CD8-positive, alpha-beta memory T cell (primary cell): ENCODE results near the gene PPTC7. TPM values are rescaled to one million over a fixed set of nuclear protein-coding genes. Genes with fewer than 3 reads are reported as not detected.
"Not testable (repeated sequence)": the region's sequence is repeated elsewhere in the genome, so short reads cannot be mapped to it uniquely, and the experiment has no call there.

Source experiments
- CTCF ChIA-PET: fragments of 350-600 bp; sonication (Branson Sonifier 250); formaldehyde crosslinking; loops from one replicate; lab custom pipeline; 2021; ENCODE audit warnings: antibody characterized with exemption; lab: Charles Lee
- POLR2A ChIA-PET: fragments of 350-600 bp; sonication (Branson Sonifier 250); formaldehyde crosslinking; loops from one replicate; lab custom pipeline; 2021; ENCODE audit warnings: antibody characterized with exemption; lab: Charles Lee
- DNase-seq, 5 donors: peaks; one replicate each; pipeline versions ENCODE4 v3.0.0 to v3.0.0-alpha.2; 2020 to 2022; ENCODE audit warnings: mixed read lengths in 1 of 5
- H3K27ac ChIP-seq: one replicate; pipeline ENCODE4 v1.7.0; 2013; ENCODE audit warnings: low read depth, mild to moderate bottlenecking, low read length, moderate library complexity
- H3K27me3 ChIP-seq: 2 replicates; pipeline ENCODE4 v1.7.0; 2013; ENCODE audit warnings: low read length, mild to moderate bottlenecking; ENCODE audit not compliant: insufficient read depth, poor library complexity, severe bottlenecking
- H3K36me3 ChIP-seq: 2 replicates; pipeline ENCODE4 v1.7.0; 2013; ENCODE audit warnings: mild to moderate bottlenecking, low read length, moderate library complexity; ENCODE audit not compliant: insufficient read depth
- H3K4me1 ChIP-seq: 2 replicates; pipeline ENCODE4 v1.7.0; 2013; ENCODE audit warnings: mild to moderate bottlenecking, low read length, moderate library complexity; ENCODE audit not compliant: insufficient read depth
- H3K4me3 ChIP-seq: 2 replicates; pipeline ENCODE4 v1.7.0; 2013; ENCODE audit warnings: mild to moderate bottlenecking, low read length
- H3K9me3 ChIP-seq: 2 replicates; pipeline ENCODE4 v1.7.0; 2013; ENCODE audit warnings: mild to moderate bottlenecking, low read length
- H3K27ac Mint-ChIP-seq, 8 donors: one replicate each; pipeline ENCODE4 v1.8.0; 2020 to 2021; ENCODE audit warnings: mixed read lengths in 8 of 8, mild to moderate bottlenecking in 6 of 8, inconsistent platforms in 3 of 8, moderate library complexity in 3 of 8
- H3K27me3 Mint-ChIP-seq, 2 donors: one replicate each; pipeline ENCODE4 v1.8.0; 2020 to 2021; ENCODE audit warnings: mixed read lengths in 2 of 2, mild to moderate bottlenecking in 1 of 2, moderate library complexity in 1 of 2
- H3K36me3 Mint-ChIP-seq, 3 donors: one replicate each; pipeline ENCODE4 v1.8.0; 2020 to 2021; ENCODE audit warnings: mixed read lengths in 3 of 3, inconsistent platforms in 1 of 3, mild to moderate bottlenecking in 1 of 3
- H3K4me1 Mint-ChIP-seq, 3 donors: one replicate each; pipeline ENCODE4 v1.8.0; 2020 to 2021; ENCODE audit warnings: mixed read lengths in 3 of 3, inconsistent platforms in 1 of 3, mild to moderate bottlenecking in 1 of 3
- H3K4me3 Mint-ChIP-seq, 7 donors: one replicate each; pipeline ENCODE4 v1.8.0; 2020 to 2021; ENCODE audit warnings: mixed read lengths in 7 of 7, mild to moderate bottlenecking in 6 of 7, moderate library complexity in 4 of 7, inconsistent platforms in 2 of 7
- H3K9me3 Mint-ChIP-seq, 5 donors: one replicate each; pipeline ENCODE4 v1.8.0; 2020 to 2022; ENCODE audit warnings: mixed read lengths in 5 of 5, mild to moderate bottlenecking in 3 of 5, moderate library complexity in 2 of 5, inconsistent platforms in 1 of 5
- polyA plus RNA-seq: library from polyadenylated mRNA; unstranded; fragments of 300-500 nt; fragmentation: Illumina TruSeq; gene quantifications from one replicate; pipeline ENCODE4 v1.2.3, GENCODE V29; 2021
- total RNA-seq, 2 experiments: library from RNA; stranded (reverse); gene quantifications; one replicate each; pipeline ENCODE4 v1.2.3, GENCODE V29; 2021

PPTC7 gene
- total and polyA plus RNA-seq, 3 experiments from 2014 or later, result 11.7 to 52.0 (median 52.0) TPM

DNA sequence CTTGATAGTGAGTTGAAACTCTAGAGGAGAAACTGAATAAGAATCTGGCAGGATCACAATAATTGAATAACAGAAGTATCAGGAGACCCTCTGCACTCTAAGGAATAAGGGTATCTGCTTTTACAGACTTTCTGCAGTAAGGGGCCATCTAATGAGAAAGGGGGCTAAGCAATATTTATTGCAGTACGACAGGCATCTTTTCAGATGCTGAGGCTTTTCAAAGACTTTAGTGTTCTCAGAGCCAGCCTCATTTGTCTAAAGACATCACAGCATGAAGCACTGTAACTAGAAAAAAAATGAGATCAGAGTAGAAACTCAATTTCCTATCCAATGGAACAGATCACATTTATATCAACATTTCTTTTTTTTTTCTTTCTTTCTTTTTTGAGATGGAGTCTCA lies 22.2 kb downstream of the PPTC7 start:
- ChIA-PET POLR2A (no interaction called here), CTCF (interaction anchor here (1.3 to 1.7 kb wide), 3 partner anchors 30 to 40 kb away, joined by 4 to 7 read pairs (median 4); no protein-coding TSS in a partner anchor)
- H3K27me3 Mint-ChIP-seq, result no peaks in the 10 kb centered on the region
- H3K4me1 Mint-ChIP-seq, result peaks cover 58 to 90% (median 65%) of the 10 kb centered on the region in 3 donors
- DNase-seq, result no peak
- H3K9me3 Mint-ChIP-seq, result no peaks in the 10 kb centered on the region
- peaks cover 0 to 7% (median 2%) of the 10 kb centered on the region in 3 donors for H3K36me3 Mint-ChIP-seq
- Histone ChIP-seq H3K4me3 (no peak overlapping the region), H3K4me1 (peaks cover 57% of the 10 kb centered on the region), H3K36me3 (no peaks in the 10 kb centered on the region), H3K27me3 (no peaks in the 10 kb centered on the region), H3K27ac (no peak overlapping the region), H3K9me3 (no peaks in the 10 kb centered on the region)
- H3K27ac Mint-ChIP-seq, result peak overlapping the region; percentile 3 to 83 (median 48)
- peak overlapping the region in 3 of 7 donors; percentile 0 to 21 (median 9) for H3K4me3 Mint-ChIP-seq

DNA sequence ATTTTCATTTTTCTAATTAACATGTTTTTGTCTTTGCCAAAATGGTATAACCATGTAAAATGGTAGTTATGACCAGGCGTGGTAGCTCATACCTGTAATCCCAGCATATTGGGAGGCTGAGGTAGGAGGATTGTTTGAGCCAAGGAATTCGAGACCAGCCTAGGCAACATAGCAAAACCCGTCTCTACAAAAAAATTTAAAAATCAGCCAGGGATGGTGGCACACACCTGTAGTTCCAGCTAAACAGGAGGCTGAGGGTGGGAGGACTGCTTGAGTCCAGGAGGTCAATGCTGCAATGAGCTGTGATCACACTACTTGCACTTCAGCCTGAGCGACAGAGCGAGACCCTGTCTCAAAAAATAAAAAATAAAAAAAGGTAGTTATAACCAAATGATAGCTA lies 23.1 kb downstream of the PPTC7 start:
- H3K27me3 Mint-ChIP-seq, result no peaks in the 10 kb centered on the region
- DNase-seq, result no peak
- Histone ChIP-seq H3K27me3 (no peaks in the 10 kb centered on the region), H3K36me3 (no peaks in the 10 kb centered on the region), H3K4me3 (no peak overlapping the region), H3K27ac (no peak overlapping the region), H3K4me1 (peaks cover 58% of the 10 kb centered on the region), H3K9me3 (no peaks in the 10 kb centered on the region)
- peaks cover 62 to 90% (median 68%) of the 10 kb centered on the region in 3 donors for H3K4me1 Mint-ChIP-seq
- H3K36me3 Mint-ChIP-seq, result peaks cover 0 to 7% (median 2%) of the 10 kb centered on the region in 3 donors
- H3K9me3 Mint-ChIP-seq, result no peaks in the 10 kb centered on the region
- H3K27ac Mint-ChIP-seq, result peak overlapping the region in 1 of 8 donors; percentile 67
- peak overlapping the region in 1 of 7 donors; percentile 44 for H3K4me3 Mint-ChIP-seq
- ChIA-PET POLR2A (interaction anchor here (0.6 to 1.1 kb wide), 2 partner anchors 19 to 25 kb away, joined by 3 to 5 read pairs; no protein-coding TSS in a partner anchor), CTCF (interaction anchor here (1.2 to 1.9 kb wide), 6 partner anchors 16 to 129 kb away, joined by 3 to 7 read pairs (median 5); partner anchors contain the start of genes ARPC3, FAM216A and GPN3)

DNA sequence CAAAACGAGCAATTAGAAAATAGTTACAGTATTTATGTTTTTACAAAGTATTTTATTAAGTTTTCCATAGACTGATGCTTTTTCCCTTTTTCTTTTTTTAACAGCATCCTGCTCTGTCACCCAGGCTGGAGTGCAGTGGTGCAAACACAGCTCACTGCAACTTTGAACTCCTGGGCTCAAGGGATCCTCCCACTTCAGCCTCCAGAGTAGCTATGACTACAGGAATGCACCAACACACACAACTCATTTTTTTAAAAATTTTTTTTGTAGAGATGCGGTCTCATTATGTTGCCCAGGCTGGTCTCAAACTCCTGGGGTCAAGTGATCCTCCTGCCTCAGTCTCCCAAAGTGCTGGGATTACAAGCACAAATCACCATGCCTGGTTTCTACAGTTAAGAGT lies 24.2 kb downstream of the PPTC7 start:
- H3K4me3 Mint-ChIP-seq, POLR2A ChIA-PET, H3K4me3 ChIP-seq, H3K27me3 Mint-ChIP-seq, H3K36me3 ChIP-seq, H3K27ac ChIP-seq, H3K9me3 Mint-ChIP-seq, DNase-seq, H3K27me3 ChIP-seq, H3K36me3 Mint-ChIP-seq, H3K9me3 ChIP-seq: not testable (repeated sequence)
- H3K4me1 ChIP-seq, result peaks cover 54% of the 10 kb centered on the region
- Mint-ChIP-seq H3K27ac (peak overlapping the region in 2 of 8 donors; percentile 50 to 92), H3K4me1 (peaks cover 60 to 86% (median 65%) of the 10 kb centered on the region in 3 donors)
- CTCF ChIA-PET, result interaction anchor here (0.8 to 8.2 kb wide), 6 partner anchors 10 to 91 kb away, joined by 3 to 154 read pairs (median 6); partner anchors contain the start of genes FAM216A and GPN3

DNA sequence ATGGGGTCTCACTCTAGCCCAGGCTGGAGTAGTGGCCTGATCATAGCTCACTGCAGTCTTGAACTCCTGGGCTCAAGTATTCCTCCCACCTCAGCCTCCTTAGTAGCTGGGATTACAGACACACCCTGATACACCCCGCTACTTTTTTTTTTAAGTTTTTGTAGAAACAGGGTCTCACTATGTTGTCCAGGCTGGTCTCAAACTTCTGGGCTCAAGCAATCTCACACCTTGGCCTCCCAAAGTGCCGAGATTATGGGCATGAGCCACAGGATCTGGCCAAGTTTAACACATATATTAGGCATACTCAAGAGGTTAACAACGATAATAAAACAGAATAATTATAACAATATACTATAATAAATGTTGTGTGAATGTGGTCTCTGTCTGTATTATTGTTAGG lies 25.8 kb downstream of the PPTC7 start:
- Histone ChIP-seq H3K4me1 (peaks cover 37% of the 10 kb centered on the region), H3K36me3 (no peaks in the 10 kb centered on the region), H3K9me3 (no peaks in the 10 kb centered on the region), H3K4me3 (no peak overlapping the region), H3K27ac (no peak overlapping the region), H3K27me3 (no peaks in the 10 kb centered on the region)
- CTCF ChIA-PET, result interaction anchor here (8.2 kb wide), 1 partner anchor 40 kb away, joined by 154 read pairs; no protein-coding TSS in a partner anchor
- POLR2A ChIA-PET, result interaction anchor here (1.3 kb wide), 1 partner anchor 10 kb away, joined by 5 read pairs; no protein-coding TSS in a partner anchor
- peaks cover 0 to 8% (median 2%) of the 10 kb centered on the region in 3 donors for H3K36me3 Mint-ChIP-seq
- no peaks in the 10 kb centered on the region for H3K9me3 Mint-ChIP-seq
- peak overlapping the region in 1 of 8 donors; percentile 58 for H3K27ac Mint-ChIP-seq
- H3K4me3 Mint-ChIP-seq, result no peak overlapping the region
- peaks cover 49 to 76% (median 57%) of the 10 kb centered on the region in 3 donors for H3K4me1 Mint-ChIP-seq
- H3K27me3 Mint-ChIP-seq, result no peaks in the 10 kb centered on the region
- DNase-seq, result no peak

DNA sequence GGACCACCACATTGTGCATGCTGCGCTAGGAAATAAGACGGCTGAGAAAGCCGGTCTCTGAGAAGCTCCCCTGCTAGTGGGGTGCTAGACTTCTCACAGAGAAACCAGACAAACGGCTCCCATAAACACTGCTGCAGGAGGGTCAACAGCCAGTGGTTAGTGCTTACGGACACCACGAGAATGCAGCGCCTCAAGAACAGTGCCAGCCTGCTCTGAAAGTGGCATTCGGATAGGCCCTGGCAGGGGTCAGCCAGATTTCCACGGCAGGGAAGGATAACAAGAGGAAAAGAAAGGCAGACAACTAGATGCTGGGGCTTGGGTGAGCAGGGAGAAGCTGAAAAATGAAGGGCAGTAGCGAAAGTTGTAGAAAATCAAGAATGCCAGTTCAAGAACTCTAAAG lies 26.4 kb downstream of the PPTC7 start:
- Histone ChIP-seq H3K27me3 (no peaks in the 10 kb centered on the region), H3K36me3 (no peaks in the 10 kb centered on the region), H3K4me1 (peaks cover 31% of the 10 kb centered on the region), H3K4me3 (no peak overlapping the region), H3K9me3 (no peaks in the 10 kb centered on the region), H3K27ac (no peak overlapping the region)
- POLR2A ChIA-PET, result interaction anchor here (1.3 kb wide), 1 partner anchor 11 kb away, joined by 5 read pairs; no protein-coding TSS in a partner anchor
- Mint-ChIP-seq H3K27me3 (no peaks in the 10 kb centered on the region), H3K4me3 (peak overlapping the region in 1 of 7 donors; percentile 15), H3K27ac (peak overlapping the region in 6 of 8 donors; percentile 5 to 79 (median 64)), H3K36me3 (peaks cover 0 to 14% (median 2%) of the 10 kb centered on the region in 3 donors), H3K9me3 (no peaks in the 10 kb centered on the region), H3K4me1 (peaks cover 49 to 76% (median 59%) of the 10 kb centered on the region in 3 donors)
- DNase-seq, result no peak
- CTCF ChIA-PET, result interaction anchor here (8.2 kb wide), 1 partner anchor 40 kb away, joined by 154 read pairs; no protein-coding TSS in a partner anchor

DNA sequence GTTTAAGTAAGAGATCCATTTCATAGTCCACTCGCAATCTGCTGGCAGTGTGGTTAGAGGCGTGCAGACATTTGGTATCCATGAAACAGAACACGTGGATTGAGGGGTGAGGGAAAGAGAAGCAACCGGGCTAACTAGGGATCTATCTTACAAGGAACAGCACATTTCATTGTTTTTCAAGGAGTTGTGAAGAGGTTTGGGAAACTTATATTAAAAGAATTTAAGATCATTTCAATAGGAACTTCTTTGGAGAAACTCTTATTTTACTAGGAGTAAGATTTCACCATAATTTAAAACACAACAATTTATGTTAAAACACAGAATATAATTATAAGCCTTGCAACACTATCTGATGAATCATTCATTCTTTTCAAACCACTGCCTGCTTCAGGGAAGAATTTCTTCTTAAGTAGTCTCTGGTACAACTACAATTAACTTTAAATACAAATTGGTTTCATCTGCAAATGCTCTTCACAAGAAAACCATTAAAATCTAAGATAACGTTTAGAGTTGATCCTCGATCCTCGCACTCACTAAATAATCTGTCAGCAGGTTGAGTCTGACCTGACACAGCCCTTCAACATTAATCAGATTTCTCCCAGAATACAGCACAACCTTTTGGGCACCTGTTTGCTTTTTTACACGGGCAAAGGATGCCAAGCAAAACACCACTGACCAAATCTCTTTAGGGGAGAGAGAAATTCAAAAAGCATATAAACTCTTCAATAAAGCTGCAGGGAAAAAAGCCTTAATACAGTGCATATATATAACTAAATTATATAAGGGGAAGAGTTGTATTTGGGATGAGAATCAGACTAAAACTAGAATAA lies 27.3 kb downstream of the PPTC7 start:
- Histone ChIP-seq H3K4me1 (peaks cover 22% of the 10 kb centered on the region), H3K36me3 (no peaks in the 10 kb centered on the region), H3K9me3 (no peaks in the 10 kb centered on the region), H3K4me3 (no peak overlapping the region), H3K27me3 (no peaks in the 10 kb centered on the region), H3K27ac (no peak overlapping the region)
- no peak for DNase-seq
- H3K4me3 Mint-ChIP-seq, result no peak overlapping the region
- CTCF ChIA-PET, result interaction anchor here (8.2 kb wide), 1 partner anchor 41 kb away, joined by 154 read pairs; no protein-coding TSS in a partner anchor
- peak overlapping the region in 6 of 8 donors; percentile 22 to 61 (median 48) for H3K27ac Mint-ChIP-seq
- peaks cover 0 to 22% (median 2%) of the 10 kb centered on the region in 3 donors for H3K36me3 Mint-ChIP-seq
- POLR2A ChIA-PET, result no interaction called here
- peaks cover 42 to 69% (median 52%) of the 10 kb centered on the region in 3 donors for H3K4me1 Mint-ChIP-seq
- H3K9me3 Mint-ChIP-seq, result no peaks in the 10 kb centered on the region
- no peaks in the 10 kb centered on the region for H3K27me3 Mint-ChIP-seq

DNA sequence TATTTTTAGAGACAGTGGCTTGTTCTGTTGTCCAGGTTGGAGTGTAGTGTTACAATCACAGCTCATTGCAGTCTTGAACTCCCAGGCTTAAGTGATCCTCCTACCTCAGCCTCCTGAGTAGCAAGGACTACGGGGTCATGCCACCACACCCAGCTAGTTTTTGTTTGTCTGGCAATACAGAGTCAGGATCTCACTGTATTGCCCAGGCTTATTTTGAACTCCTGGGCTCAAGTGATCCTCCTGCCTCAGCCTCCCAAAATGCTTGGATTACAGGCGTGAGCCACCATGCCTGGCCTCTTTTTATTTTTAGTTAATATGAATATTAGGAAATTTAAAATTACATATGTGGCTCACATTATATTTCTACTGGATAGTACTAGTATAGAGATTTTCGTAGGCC lies 28.9 kb downstream of the PPTC7 start:
- ChIA-PET POLR2A (no interaction called here), CTCF (interaction anchor here (1.0 to 8.2 kb wide), 7 partner anchors 9 to 104 kb away, joined by 3 to 154 read pairs (median 5); partner anchors contain the start of genes ARPC3, FAM216A and TCTN1)
- peaks cover 4% of the 10 kb centered on the region for H3K36me3 ChIP-seq
- no peak overlapping the region for H3K4me3 ChIP-seq
- Mint-ChIP-seq H3K36me3 (peaks cover 0 to 34% (median 9%) of the 10 kb centered on the region in 3 donors), H3K9me3 (no peaks in the 10 kb centered on the region), H3K27ac (peak overlapping the region in 1 of 8 donors; percentile 1), H3K4me1 (peaks cover 43 to 71% (median 51%) of the 10 kb centered on the region in 3 donors), H3K27me3 (no peaks in the 10 kb centered on the region), H3K4me3 (no peak overlapping the region)
- no peaks in the 10 kb centered on the region for H3K9me3 ChIP-seq
- H3K4me1 ChIP-seq, result peaks cover 16% of the 10 kb centered on the region
- no peak for DNase-seq
- H3K27me3 ChIP-seq, result no peaks in the 10 kb centered on the region
- H3K27ac ChIP-seq, result no peak overlapping the region
